ENCODE data around the gene OR52W1.

OR52W1 gene

DNA sequence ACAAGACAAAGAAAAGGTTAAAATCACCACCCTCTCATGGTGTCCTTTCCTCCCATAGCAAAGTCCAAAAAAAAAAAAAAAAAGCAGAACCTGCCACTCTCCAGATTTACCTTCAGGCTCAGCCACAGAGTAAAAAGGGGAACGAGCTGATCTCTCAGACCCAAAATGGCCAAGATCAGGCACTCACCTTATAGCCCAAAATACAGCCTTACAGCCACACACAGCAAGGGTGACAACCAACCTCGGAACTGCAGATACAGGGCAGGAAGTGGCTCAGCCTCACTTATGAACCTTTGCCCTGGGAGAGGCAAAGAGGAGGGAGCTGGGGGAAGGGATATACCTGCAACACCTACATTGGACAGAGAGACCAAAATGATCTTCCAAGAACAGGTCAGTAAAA, 30.9 kb downstream of the OR52W1 start:
- TF ChIP-seq ZFX (IDR thresholded peaks at IDR 0.05) = no peak
- TF ChIP-seq, protein P1, sequence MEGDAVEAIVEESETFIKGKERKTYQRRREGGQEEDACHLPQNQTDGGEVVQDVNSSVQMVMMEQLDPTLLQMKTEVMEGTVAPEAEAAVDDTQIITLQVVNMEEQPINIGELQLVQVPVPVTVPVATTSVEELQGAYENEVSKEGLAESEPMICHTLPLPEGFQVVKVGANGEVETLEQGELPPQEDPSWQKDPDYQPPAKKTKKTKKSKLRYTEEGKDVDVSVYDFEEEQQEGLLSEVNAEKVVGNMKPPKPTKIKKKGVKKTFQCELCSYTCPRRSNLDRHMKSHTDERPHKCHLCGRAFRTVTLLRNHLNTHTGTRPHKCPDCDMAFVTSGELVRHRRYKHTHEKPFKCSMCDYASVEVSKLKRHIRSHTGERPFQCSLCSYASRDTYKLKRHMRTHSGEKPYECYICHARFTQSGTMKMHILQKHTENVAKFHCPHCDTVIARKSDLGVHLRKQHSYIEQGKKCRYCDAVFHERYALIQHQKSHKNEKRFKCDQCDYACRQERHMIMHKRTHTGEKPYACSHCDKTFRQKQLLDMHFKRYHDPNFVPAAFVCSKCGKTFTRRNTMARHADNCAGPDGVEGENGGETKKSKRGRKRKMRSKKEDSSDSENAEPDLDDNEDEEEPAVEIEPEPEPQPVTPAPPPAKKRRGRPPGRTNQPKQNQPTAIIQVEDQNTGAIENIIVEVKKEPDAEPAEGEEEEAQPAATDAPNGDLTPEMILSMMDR (conservative IDR thresholded peaks at IDR 0.05) = no peak
- H3K27ac ChIP-seq = no peak overlapping the region

DNA sequence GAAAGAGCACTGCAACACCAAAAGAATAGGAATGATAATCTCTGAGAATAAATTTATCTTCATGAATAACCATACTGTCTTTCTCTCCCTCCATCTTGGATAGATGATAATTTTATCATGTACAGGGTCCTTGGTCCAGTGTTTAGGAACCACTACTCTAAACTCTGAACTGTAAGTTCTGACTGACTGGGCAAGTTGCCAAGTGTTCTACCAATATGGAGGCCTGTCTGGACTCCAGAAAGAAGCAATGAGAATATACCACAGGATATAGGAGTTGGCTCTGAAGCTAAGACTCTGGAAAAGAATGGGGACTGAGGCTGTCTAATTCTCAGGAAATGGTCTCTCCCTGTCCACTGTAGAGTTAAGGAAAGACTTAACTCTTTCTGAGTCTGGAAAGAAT, 33.9 kb downstream of the OR52W1 start:
- H3K27ac ChIP-seq = no peak overlapping the region
- TF ChIP-seq, protein P1 (conservative IDR thresholded peaks at IDR 0.05) = no peak
- TF ChIP-seq ZFX (IDR thresholded peaks at IDR 0.05) = no peak

DNA sequence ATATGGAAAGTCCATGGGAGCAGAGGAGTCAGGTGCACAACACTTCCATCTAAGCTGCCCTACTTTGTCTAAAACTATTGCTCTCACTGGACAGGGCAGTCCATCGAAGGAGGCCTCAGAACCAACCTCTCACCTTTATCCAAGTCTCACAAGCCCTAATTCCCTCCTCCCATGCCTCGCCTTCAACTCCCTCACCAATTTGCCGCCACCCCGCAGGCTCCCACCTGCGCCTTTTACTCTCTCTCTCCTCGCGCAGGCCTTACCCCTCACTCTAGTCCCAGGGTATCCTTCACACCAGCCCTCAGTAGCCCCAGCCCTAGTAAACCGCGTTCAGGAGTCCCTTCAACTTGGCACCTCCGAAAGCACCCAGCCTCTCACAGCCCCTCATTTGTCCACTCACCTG, 35.0 kb downstream of the OR52W1 start:
- peak overlapping the region; percentile 77 for H3K27ac ChIP-seq
- TF ChIP-seq, protein P1 (conservative IDR thresholded peaks at IDR 0.05) = no peak
- TF ChIP-seq ZFX (IDR thresholded peaks at IDR 0.05) = no peak

DNA sequence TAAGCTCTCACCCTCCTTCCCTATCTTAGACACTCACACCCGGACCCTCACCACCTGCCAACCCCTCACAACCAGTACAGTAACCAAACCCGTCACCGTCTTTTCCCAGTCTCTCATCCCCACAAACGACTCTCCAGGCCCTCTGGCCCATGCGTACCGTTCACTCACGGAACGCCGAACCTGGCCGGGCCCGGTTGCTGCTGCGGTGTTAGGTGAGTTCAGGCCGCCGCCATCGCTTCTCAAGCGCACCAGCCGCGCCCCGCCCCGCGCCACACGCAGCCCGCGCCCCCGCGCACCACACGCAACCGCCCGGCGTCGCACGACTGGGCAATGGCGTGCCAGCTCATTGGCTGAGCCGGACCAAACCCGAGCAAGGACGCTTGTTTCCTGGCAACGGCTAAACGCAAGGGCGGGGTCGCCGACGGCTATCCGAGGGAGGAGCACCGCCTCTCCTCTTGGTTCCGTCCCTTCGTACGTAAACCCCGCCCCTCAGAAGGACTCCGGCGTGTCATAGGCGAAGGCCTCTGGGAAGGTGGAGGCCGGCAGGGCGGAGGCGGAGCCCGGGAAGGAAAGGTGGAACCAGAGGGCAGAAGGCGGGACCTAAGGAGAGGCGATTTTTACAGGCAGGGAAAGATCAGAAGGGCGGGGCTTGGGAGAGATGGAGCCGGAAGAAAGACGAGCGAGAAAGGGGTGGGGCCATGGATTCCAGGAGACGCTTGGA, 35.5 kb downstream of the OR52W1 start, which contains the start of gene FHIP1B:
Gene FHIP1B, minus strand, starts transcription at position 250 of the 721 bp plus-strand sequence. CDS start 10,120 bp downstream, outside the sequence.
- H3K27ac ChIP-seq = peak within 1 kb of the TSS; percentile 77
- TF ChIP-seq, protein P1 (conservative IDR thresholded peaks at IDR 0.05) = no peak
- TF ChIP-seq ZFX (IDR thresholded peaks at IDR 0.05) = peak; percentile 56

DNA sequence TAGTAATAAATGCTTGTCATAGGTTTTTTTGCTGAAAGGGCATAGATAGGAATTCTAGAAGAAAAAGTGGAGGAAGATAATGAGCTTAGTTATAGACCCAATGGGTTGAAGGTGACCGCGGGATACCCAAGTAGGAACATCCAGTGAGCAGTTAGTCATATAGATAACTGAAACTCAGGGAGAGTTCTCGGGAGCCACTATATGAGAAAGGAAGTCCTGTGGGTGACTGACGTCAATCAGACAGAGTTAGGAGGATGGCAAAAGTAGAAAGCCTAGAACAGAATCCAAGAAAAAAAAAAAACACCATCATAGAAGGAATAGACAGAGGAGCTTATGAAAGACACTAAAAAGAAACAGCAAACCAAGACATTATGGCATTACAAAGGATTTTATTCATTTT, 38.2 kb downstream of the OR52W1 start:
- TF ChIP-seq, protein P1 (conservative IDR thresholded peaks at IDR 0.05) = no peak
- TF ChIP-seq ZFX (IDR thresholded peaks at IDR 0.05) = no peak
- H3K27ac ChIP-seq = no peak overlapping the region

DNA sequence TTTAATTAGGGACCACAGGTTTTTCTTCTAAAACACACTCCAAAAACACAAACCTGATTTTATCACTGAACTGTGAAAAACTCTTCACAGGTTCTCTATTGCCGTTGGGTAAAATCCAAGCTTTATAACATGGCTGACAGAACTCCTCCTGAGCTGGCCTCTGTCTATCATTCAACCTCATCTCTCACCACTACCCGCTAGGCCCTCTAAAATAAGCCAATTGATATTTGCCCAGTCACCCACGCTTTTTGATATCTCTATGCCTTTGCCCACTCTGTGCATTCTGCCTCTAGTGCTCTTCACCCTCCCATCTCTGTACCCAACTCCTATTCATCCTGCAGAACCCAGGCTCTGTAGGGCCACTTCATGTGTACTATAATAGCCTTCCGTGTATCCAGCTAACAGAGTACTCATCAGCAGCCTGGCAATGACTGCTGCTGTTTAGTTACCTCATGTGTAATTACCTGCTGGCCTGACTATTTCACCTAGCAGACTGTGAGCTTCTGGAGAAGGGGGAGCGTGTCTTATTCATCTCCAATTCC, 38.8 kb downstream of the OR52W1 start:
- H3K27ac ChIP-seq = no peak overlapping the region
- no peak for TF ChIP-seq ZFX (IDR thresholded peaks at IDR 0.05)
- TF ChIP-seq, protein P1 (conservative IDR thresholded peaks at IDR 0.05) = no peak

DNA sequence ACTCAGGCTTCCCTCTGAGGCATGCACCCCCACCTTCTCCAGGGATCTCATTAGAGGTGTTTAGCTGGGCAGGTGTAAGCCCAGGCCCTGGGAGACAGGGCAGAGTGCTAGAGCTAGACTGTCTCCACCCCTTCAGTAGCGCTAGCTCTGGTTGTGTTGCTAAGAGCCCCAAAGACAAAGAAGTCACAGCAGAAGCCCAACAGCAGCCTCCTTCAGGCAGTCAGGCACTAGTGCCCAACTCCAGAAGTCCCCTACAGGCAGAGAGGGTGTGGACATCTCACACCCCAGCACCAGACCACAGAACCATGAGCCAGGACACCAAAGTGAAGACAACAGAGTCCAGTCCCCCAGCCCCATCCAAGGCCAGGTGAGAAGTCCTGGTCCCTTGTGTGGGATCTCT, 39.9 kb downstream of the OR52W1 start, which contains the start of gene CNGA4:
Gene CNGA4, plus strand, starts transcription at position 188 of the 400 bp plus-strand sequence. Its CDS starts 118 bp downstream, at position 306.
- H3K27ac ChIP-seq = no peak within 1 kb of the TSS
- TF ChIP-seq, protein P1 (conservative IDR thresholded peaks at IDR 0.05) = no peak
- no peak for TF ChIP-seq ZFX (IDR thresholded peaks at IDR 0.05)
